ENCODE results near the gene TAX1BP1. TPM values are rescaled to one million over a fixed set of nuclear protein-coding genes. Genes with fewer than 3 reads are reported as not detected.

TAX1BP1 gene
- total and polyA plus RNA-seq, 2 experiments from 2014 or later, result 56.5 to 87.9 TPM

DNA sequence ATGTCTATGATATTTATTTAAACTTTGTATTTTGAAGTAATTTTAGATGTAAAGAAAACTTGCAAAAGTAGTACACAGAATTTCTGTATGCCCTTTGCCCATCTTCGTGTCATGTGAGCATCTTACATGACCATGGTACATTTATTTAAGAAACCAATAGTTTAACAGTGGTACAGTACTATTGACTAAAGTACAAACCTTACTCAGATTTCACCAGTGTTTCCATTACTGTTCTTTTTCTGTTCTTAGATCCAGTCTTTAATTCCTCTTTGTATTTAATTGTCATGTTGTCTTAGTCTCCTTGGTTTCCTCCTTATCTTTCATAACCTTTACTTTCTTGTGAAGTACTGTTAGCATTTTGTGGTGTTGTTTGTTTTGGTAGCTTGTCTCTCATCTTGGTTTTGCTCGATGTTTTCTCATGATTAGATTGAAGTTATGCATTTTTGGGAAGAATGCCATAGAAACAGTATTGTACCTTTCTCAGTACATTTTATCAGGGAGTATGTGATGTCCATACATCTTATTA lies 24.1 kb downstream of the TAX1BP1 start:
- Mint-ChIP-seq H3K27ac (0 out of 2 replicates have a peak overlapping the region, but pooled peaks have one; percentile 9), H3K27me3 (ENCODE audit: insufficient read depth, low read depth, poor library complexity) (no peaks in the 10 kb centered on the region), H3K9me3 (peaks cover 5% of the 10 kb centered on the region; the same call in 2 of the 3 replicates), H3K4me3 (no peak overlapping the region), H3K4me1 (no peaks in the 10 kb centered on the region), H3K36me3 (ENCODE audit: low read depth) (peaks cover 21% of the 10 kb centered on the region)
- no peaks in the 10 kb centered on the region for H3F3A ChIP-seq (replicated peaks; ENCODE audit: low read depth)
- no peak overlapping the region for H3K4me2 ChIP-seq
- H4K20me1 ChIP-seq (replicated peaks; ENCODE audit: insufficient read depth), result no peaks in the 10 kb centered on the region
- H3K9me2 ChIP-seq (ENCODE audit: insufficient read depth), result no peaks in the 10 kb centered on the region
- no peaks in the 10 kb centered on the region for H3K36me3 ChIP-seq (ENCODE audit: insufficient read depth)
- no peaks in the 10 kb centered on the region for H3K4me1 ChIP-seq (ENCODE audit: insufficient read depth)
- DNase-seq (ENCODE audit: low spot score) (no peak), ATAC-seq (no peak)
- H3K27me3 ChIP-seq (ENCODE audit: insufficient read depth), result no peaks in the 10 kb centered on the region
- no peak overlapping the region for H3K27ac ChIP-seq (ENCODE audit: low read depth)
- no peak overlapping the region for H3K4me3 ChIP-seq
- H3K79me2 ChIP-seq (replicated peaks; ENCODE audit: insufficient read depth), result peaks cover 24% of the 10 kb centered on the region
- H2AFZ ChIP-seq, result no peak overlapping the region
- no peak for TF ChIP-seq EZH2 (IDR thresholded peaks at IDR 0.05; ENCODE audit: low read depth, unreplicated experiment)
- TF ChIP-seq, protein P1, sequence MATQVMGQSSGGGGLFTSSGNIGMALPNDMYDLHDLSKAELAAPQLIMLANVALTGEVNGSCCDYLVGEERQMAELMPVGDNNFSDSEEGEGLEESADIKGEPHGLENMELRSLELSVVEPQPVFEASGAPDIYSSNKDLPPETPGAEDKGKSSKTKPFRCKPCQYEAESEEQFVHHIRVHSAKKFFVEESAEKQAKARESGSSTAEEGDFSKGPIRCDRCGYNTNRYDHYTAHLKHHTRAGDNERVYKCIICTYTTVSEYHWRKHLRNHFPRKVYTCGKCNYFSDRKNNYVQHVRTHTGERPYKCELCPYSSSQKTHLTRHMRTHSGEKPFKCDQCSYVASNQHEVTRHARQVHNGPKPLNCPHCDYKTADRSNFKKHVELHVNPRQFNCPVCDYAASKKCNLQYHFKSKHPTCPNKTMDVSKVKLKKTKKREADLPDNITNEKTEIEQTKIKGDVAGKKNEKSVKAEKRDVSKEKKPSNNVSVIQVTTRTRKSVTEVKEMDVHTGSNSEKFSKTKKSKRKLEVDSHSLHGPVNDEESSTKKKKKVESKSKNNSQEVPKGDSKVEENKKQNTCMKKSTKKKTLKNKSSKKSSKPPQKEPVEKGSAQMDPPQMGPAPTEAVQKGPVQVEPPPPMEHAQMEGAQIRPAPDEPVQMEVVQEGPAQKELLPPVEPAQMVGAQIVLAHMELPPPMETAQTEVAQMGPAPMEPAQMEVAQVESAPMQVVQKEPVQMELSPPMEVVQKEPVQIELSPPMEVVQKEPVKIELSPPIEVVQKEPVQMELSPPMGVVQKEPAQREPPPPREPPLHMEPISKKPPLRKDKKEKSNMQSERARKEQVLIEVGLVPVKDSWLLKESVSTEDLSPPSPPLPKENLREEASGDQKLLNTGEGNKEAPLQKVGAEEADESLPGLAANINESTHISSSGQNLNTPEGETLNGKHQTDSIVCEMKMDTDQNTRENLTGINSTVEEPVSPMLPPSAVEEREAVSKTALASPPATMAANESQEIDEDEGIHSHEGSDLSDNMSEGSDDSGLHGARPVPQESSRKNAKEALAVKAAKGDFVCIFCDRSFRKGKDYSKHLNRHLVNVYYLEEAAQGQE (IDR thresholded peaks at IDR 0.05; ENCODE audit: unreplicated experiment), result no peak

DNA sequence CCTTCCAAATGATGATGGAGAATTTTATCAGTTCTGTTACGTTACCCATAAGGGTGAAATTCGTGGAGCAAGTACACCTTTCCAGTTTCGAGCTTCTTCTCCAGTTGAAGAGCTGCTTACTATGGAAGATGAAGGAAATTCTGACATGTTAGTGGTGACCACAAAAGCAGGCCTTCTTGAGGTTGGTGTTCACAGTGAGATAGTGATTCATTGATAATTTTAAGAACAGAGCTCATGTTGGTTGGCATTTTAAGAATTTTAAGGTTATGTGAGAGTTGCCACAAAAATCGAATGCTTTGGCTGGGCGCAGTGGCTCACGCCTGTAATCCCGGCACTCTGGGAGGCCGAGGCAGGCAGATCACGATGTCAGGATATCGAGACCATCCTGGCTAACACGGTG lies 25.9 kb downstream of the TAX1BP1 start:
- no peaks in the 10 kb centered on the region for H3K27me3 Mint-ChIP-seq (ENCODE audit: insufficient read depth, low read depth, poor library complexity)
- Histone ChIP-seq H3K9me2 (ENCODE audit: insufficient read depth) (no peaks in the 10 kb centered on the region), H3K4me3 (no peak overlapping the region), H3K27me3 (ENCODE audit: insufficient read depth) (no peaks in the 10 kb centered on the region), H3F3A (replicated peaks; ENCODE audit: low read depth) (no peaks in the 10 kb centered on the region), H3K4me1 (ENCODE audit: insufficient read depth) (no peaks in the 10 kb centered on the region), H4K20me1 (replicated peaks; ENCODE audit: insufficient read depth) (no peaks in the 10 kb centered on the region), H3K79me2 (replicated peaks; ENCODE audit: insufficient read depth) (peaks cover 24% of the 10 kb centered on the region), H3K36me3 (ENCODE audit: insufficient read depth) (no peaks in the 10 kb centered on the region), H3K4me2 (no peak overlapping the region), H2AFZ (no peak overlapping the region), H3K27ac (ENCODE audit: low read depth) (no peak overlapping the region)
- no peaks in the 10 kb centered on the region for H3K4me1 Mint-ChIP-seq
- peaks cover 13% of the 10 kb centered on the region for H3K36me3 Mint-ChIP-seq (ENCODE audit: low read depth)
- DNase-seq (ENCODE audit: low spot score) (no peak), ATAC-seq (no peak)
- H3K27ac Mint-ChIP-seq, result no peak overlapping the region
- no peak overlapping the region for H3K4me3 Mint-ChIP-seq
- peaks cover 5% of the 10 kb centered on the region; the same call in 2 of the 3 replicates for H3K9me3 Mint-ChIP-seq
- TF ChIP-seq EZH2 (IDR thresholded peaks at IDR 0.05; ENCODE audit: low read depth, unreplicated experiment), result no peak
- no peak for TF ChIP-seq STAT1 (IDR thresholded peaks at IDR 0.05; ENCODE audit: unreplicated experiment)
- no peak for TF ChIP-seq NANOG (IDR thresholded peaks at IDR 0.05; ENCODE audit: borderline replicate concordance)
- TF ChIP-seq JUNB (IDR thresholded peaks at IDR 0.05; ENCODE audit: unreplicated experiment), result no peak
- TF ChIP-seq, protein P2, sequence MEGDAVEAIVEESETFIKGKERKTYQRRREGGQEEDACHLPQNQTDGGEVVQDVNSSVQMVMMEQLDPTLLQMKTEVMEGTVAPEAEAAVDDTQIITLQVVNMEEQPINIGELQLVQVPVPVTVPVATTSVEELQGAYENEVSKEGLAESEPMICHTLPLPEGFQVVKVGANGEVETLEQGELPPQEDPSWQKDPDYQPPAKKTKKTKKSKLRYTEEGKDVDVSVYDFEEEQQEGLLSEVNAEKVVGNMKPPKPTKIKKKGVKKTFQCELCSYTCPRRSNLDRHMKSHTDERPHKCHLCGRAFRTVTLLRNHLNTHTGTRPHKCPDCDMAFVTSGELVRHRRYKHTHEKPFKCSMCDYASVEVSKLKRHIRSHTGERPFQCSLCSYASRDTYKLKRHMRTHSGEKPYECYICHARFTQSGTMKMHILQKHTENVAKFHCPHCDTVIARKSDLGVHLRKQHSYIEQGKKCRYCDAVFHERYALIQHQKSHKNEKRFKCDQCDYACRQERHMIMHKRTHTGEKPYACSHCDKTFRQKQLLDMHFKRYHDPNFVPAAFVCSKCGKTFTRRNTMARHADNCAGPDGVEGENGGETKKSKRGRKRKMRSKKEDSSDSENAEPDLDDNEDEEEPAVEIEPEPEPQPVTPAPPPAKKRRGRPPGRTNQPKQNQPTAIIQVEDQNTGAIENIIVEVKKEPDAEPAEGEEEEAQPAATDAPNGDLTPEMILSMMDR (conservative IDR thresholded peaks at IDR 0.05; ENCODE audit: low read depth in 2 of 2), result no peak
- TF ChIP-seq, protein P3, sequence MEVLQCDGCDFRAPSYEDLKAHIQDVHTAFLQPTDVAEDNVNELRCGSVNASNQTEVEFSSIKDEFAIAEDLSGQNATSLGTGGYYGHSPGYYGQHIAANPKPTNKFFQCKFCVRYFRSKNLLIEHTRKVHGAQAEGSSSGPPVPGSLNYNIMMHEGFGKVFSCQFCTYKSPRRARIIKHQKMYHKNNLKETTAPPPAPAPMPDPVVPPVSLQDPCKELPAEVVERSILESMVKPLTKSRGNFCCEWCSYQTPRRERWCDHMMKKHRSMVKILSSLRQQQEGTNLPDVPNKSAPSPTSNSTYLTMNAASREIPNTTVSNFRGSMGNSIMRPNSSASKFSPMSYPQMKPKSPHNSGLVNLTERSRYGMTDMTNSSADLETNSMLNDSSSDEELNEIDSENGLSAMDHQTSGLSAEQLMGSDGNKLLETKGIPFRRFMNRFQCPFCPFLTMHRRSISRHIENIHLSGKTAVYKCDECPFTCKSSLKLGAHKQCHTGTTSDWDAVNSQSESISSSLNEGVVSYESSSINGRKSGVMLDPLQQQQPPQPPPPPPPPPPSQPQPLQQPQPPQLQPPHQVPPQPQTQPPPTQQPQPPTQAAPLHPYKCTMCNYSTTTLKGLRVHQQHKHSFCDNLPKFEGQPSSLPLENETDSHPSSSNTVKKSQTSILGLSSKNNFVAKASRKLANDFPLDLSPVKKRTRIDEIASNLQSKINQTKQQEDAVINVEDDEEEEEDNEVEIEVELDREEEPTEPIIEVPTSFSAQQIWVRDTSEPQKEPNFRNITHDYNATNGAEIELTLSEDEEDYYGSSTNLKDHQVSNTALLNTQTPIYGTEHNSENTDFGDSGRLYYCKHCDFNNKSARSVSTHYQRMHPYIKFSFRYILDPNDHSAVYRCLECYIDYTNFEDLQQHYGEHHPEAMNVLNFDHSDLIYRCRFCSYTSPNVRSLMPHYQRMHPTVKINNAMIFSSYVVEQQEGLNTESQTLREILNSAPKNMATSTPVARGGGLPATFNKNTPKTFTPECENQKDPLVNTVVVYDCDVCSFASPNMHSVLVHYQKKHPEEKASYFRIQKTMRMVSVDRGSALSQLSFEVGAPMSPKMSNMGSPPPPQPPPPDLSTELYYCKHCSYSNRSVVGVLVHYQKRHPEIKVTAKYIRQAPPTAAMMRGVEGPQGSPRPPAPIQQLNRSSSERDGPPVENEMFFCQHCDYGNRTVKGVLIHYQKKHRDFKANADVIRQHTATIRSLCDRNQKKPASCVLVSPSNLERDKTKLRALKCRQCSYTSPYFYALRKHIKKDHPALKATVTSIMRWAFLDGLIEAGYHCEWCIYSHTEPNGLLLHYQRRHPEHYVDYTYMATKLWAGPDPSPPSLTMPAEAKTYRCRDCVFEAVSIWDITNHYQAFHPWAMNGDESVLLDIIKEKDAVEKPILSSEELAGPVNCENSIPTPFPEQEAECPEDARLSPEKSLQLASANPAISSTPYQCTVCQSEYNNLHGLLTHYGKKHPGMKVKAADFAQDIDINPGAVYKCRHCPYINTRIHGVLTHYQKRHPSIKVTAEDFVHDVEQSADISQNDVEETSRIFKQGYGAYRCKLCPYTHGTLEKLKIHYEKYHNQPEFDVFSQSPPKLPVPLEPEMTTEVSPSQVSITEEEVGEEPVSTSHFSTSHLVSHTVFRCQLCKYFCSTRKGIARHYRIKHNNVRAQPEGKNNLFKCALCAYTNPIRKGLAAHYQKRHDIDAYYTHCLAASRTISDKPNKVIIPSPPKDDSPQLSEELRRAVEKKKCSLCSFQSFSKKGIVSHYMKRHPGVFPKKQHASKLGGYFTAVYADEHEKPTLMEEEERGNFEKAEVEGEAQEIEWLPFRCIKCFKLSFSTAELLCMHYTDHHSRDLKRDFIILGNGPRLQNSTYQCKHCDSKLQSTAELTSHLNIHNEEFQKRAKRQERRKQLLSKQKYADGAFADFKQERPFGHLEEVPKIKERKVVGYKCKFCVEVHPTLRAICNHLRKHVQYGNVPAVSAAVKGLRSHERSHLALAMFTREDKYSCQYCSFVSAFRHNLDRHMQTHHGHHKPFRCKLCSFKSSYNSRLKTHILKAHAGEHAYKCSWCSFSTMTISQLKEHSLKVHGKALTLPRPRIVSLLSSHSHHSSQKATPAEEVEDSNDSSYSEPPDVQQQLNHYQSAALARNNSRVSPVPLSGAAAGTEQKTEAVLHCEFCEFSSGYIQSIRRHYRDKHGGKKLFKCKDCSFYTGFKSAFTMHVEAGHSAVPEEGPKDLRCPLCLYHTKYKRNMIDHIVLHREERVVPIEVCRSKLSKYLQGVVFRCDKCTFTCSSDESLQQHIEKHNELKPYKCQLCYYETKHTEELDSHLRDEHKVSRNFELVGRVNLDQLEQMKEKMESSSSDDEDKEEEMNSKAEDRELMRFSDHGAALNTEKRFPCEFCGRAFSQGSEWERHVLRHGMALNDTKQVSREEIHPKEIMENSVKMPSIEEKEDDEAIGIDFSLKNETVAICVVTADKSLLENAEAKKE (CRISPR knock-in tag; IDR thresholded peaks at IDR 0.05), result no peak
- no peak for TF ChIP-seq EZH2phosphoT487 (IDR thresholded peaks at IDR 0.05; ENCODE audit: unreplicated experiment)
- TF ChIP-seq CREB1 (CRISPR knock-in tag; IDR thresholded peaks at IDR 0.05; ENCODE audit: low read depth), result no peak
- no peak for TF ChIP-seq ZNF114 (CRISPR knock-in tag; IDR thresholded peaks at IDR 0.05)
